HL-60 (cell line): ENCODE results near the gene SMARCA4.
A peak's percentile ranks its signal among the peaks of the same experiment; 100 is the strongest.

Source experiments
- DNase-seq, 2 experiments: peaks; one replicate each; pipeline ENCODE4 v3.0.0-alpha.2; 2010 to 2020; ENCODE audit warnings: low read depth in 1 of 2, low spot score in 1 of 2
- H3K27ac ChIP-seq: fragments of 250-450 bp; sonication (Bioruptor Pico); replicated peaks from 2 replicates; pipeline ENCODE4 v1.5.1; 2020; ENCODE audit warnings: mild to moderate bottlenecking, moderate library complexity
- H3K27me3 ChIP-seq: fragments of 250-450 bp; sonication (Bioruptor Pico); 2 replicates; pipeline ENCODE4 v1.5.1; 2021; ENCODE audit warnings: mild to moderate bottlenecking, moderate library complexity; ENCODE audit not compliant: insufficient read depth, poor library complexity, severe bottlenecking
- H3K4me3 ChIP-seq: replicated peaks from 2 replicates; pipeline ENCODE4 v1.5.1; 2011; ENCODE audit warnings: mild to moderate bottlenecking, control low read depth, low read length; ENCODE audit not compliant: insufficient read depth
- CTCF ChIP-seq: IDR thresholded peaks from one replicate; pipeline ENCODE4 v1.5.1; 2011; ENCODE audit warnings: low read length, control low read depth, inconsistent platforms; ENCODE audit not compliant: insufficient read depth
- GABPA ChIP-seq: IDR thresholded peaks from 2 replicates; pipeline ENCODE4 v1.6.1; 2012; ENCODE audit warnings: low read depth
- POLR2AphosphoS5 ChIP-seq: IDR thresholded peaks from 2 replicates; pipeline ENCODE4 v1.6.1; 2012; ENCODE audit warnings: low read depth
- SPI1 ChIP-seq: IDR thresholded peaks from 2 replicates; pipeline ENCODE4 v1.6.1; 2012; ENCODE audit warnings: low read depth, mild to moderate bottlenecking, borderline replicate concordance
- TF ChIP-seq, protein P1 (sequence below): IDR thresholded peaks from 2 replicates; pipeline ENCODE4 v1.6.1; 2012; ENCODE audit warnings: low read depth; ENCODE audit not compliant: insufficient replicate concordance

SMARCA4 gene

DNA sequence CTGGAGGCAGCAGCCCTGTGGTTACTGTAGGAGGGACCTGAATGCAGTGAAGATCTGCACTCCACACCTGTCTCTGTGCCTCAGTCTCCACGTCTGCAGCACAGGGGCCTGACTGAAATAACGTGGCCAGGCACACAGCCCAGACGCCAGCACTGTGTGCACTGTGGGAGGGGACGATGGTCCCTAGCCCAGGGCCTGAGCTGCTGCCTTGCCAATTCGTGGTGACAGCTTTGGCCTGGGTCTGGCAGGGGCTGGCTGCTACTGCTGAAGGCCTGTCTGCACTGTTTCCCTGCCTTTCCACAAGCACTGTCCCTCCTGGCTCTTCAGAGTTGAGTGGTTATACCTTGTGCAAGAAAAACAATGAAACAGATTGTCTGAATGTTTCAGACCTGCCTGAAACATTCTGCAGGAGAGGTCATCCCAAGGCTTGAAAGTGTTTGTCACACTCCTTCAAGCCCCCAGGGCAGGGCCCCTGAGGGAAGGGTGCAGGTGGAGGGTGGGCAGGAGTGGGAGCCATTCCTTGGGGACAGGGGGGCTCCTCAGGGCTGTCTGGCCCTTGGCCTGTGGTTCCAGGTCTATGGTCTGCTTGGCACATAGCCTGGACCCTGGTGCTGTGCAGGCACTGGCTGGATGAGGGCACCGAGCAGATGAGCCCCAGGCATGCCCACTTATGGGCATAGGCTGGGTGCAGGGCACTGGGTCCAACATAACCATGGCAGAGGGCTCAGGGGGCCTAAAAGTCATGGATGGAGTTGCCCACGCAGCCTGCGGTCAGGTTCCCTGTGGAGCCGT is 89.7 kb downstream of the SMARCA4 start:
- Histone ChIP-seq H3K27ac (no peak overlapping the region), H3K4me3 (no peak overlapping the region), H3K27me3 (no peaks in the 10 kb centered on the region)
- TF ChIP-seq GABPA = no peak
- no peak for DNase-seq

- no peak overlapping the region for H3K4me3 ChIP-seq
- no peak overlapping the region for H3K27ac ChIP-seq
- DNase-seq = no peak
- no peaks in the 10 kb centered on the region for H3K27me3 ChIP-seq
- TF ChIP-seq, protein P1, sequence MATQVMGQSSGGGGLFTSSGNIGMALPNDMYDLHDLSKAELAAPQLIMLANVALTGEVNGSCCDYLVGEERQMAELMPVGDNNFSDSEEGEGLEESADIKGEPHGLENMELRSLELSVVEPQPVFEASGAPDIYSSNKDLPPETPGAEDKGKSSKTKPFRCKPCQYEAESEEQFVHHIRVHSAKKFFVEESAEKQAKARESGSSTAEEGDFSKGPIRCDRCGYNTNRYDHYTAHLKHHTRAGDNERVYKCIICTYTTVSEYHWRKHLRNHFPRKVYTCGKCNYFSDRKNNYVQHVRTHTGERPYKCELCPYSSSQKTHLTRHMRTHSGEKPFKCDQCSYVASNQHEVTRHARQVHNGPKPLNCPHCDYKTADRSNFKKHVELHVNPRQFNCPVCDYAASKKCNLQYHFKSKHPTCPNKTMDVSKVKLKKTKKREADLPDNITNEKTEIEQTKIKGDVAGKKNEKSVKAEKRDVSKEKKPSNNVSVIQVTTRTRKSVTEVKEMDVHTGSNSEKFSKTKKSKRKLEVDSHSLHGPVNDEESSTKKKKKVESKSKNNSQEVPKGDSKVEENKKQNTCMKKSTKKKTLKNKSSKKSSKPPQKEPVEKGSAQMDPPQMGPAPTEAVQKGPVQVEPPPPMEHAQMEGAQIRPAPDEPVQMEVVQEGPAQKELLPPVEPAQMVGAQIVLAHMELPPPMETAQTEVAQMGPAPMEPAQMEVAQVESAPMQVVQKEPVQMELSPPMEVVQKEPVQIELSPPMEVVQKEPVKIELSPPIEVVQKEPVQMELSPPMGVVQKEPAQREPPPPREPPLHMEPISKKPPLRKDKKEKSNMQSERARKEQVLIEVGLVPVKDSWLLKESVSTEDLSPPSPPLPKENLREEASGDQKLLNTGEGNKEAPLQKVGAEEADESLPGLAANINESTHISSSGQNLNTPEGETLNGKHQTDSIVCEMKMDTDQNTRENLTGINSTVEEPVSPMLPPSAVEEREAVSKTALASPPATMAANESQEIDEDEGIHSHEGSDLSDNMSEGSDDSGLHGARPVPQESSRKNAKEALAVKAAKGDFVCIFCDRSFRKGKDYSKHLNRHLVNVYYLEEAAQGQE = no peak
- TF ChIP-seq POLR2AphosphoS5 = no peak
- TF ChIP-seq CTCF = no peak
- no peak for TF ChIP-seq GABPA
- no peak for TF ChIP-seq SPI1
Observed at GRCh38 chr19:11053817-11054195, 93.0 kb downstream of the SMARCA4 start.

- Histone ChIP-seq H3K27ac (no peak overlapping the region), H3K27me3 (no peaks in the 10 kb centered on the region), H3K4me3 (no peak overlapping the region)
- DNase-seq = no peak
- TF ChIP-seq SPI1 (no peak), POLR2AphosphoS5 (no peak), GABPA (no peak), CTCF (no peak)
- TF ChIP-seq, protein P1 = no peak
Observed at GRCh38 chr19:11054200-11054599, 93.4 kb downstream of the SMARCA4 start.

- no peaks in the 10 kb centered on the region for H3K27me3 ChIP-seq
- no peak for DNase-seq
- H3K27ac ChIP-seq = no peak overlapping the region
- TF ChIP-seq GABPA (no peak), CTCF (no peak), POLR2AphosphoS5 (0 out of 2 replicates have a peak, but pooled peaks have one; percentile 41)
- no peak overlapping the region for H3K4me3 ChIP-seq
Observed at GRCh38 chr19:11054628-11055027, 93.8 kb downstream of the SMARCA4 start.
